ENCODE data around the gene C1GALT1.

Gene C1GALT1

GRCh38 chr7:7249814-7250213 lies 67.5 kb downstream of the C1GALT1 start:
- Histone ChIP-seq H3K4me3 (ENCODE audit: low read length) (no peak overlapping the region), H3K4me2 (ENCODE audit: low read depth, low read length) (no peak overlapping the region), H3K4me1 (ENCODE audit: low read length) (peaks cover 41% of the 10 kb centered on the region), H3K36me3 (replicated peaks; ENCODE audit: insufficient read depth, low read length) (no peaks in the 10 kb centered on the region), H3F3A (ENCODE audit: insufficient read depth, low read length) (no peaks in the 10 kb centered on the region), H3K27ac (ENCODE audit: low read length) (no peak overlapping the region), H3K9me2 (replicated peaks; ENCODE audit: insufficient read depth, low read length) (no peaks in the 10 kb centered on the region), H3K9ac (ENCODE audit: low read length) (no peak overlapping the region), H3K27me3 (replicated peaks; ENCODE audit: insufficient read depth, low read length) (no peaks in the 10 kb centered on the region), H4K20me1 (ENCODE audit: insufficient read depth, low read length) (no peaks in the 10 kb centered on the region), H3K79me2 (ENCODE audit: low read length) (no peaks in the 10 kb centered on the region; the same call in 1 of the 2 replicates), H2AFZ (ENCODE audit: low read length) (no peak overlapping the region), H3K9me3 (replicated peaks; ENCODE audit: insufficient read depth, low read length) (no peaks in the 10 kb centered on the region)
- DNase-seq: no peak
- TF ChIP-seq EZH2 (optimal IDR thresholded peaks at IDR 0.05; ENCODE audit: low read depth, low read length) (no peak), EZH2phosphoT487 (IDR thresholded peaks at IDR 0.05; ENCODE audit: low read length) (no peak)

GRCh38 chr7:7251742-7252141 lies 69.4 kb downstream of the C1GALT1 start:
- Histone ChIP-seq H3K27ac (ENCODE audit: low read length) (peak overlapping the region; percentile 55; the same call in 1 of the 2 replicates), H3K36me3 (replicated peaks; ENCODE audit: insufficient read depth, low read length) (no peaks in the 10 kb centered on the region), H2AFZ (ENCODE audit: low read length) (no peak overlapping the region), H3K27me3 (replicated peaks; ENCODE audit: insufficient read depth, low read length) (no peaks in the 10 kb centered on the region), H3K79me2 (ENCODE audit: low read length) (no peaks in the 10 kb centered on the region; the same call in 1 of the 2 replicates), H3K9ac (ENCODE audit: low read length) (no peak overlapping the region), H3K4me2 (ENCODE audit: low read depth, low read length) (peak overlapping the region; percentile 49), H3K4me3 (ENCODE audit: low read length) (0 out of 2 replicates have a peak overlapping the region, but pooled peaks have one; percentile 14), H3K4me1 (ENCODE audit: low read length) (peaks cover 43% of the 10 kb centered on the region), H4K20me1 (ENCODE audit: insufficient read depth, low read length) (no peaks in the 10 kb centered on the region), H3K9me3 (replicated peaks; ENCODE audit: insufficient read depth, low read length) (no peaks in the 10 kb centered on the region), H3F3A (ENCODE audit: insufficient read depth, low read length) (no peaks in the 10 kb centered on the region), H3K9me2 (replicated peaks; ENCODE audit: insufficient read depth, low read length) (no peaks in the 10 kb centered on the region)
- no peak for TF ChIP-seq EZH2 (optimal IDR thresholded peaks at IDR 0.05; ENCODE audit: low read depth, low read length)
- TF ChIP-seq CTCF (IDR thresholded peaks at IDR 0.05; ENCODE audit: low read length): no peak
- no peak for TF ChIP-seq EZH2phosphoT487 (IDR thresholded peaks at IDR 0.05; ENCODE audit: low read length)
- DNase-seq: peak; percentile 69

- H3K9me3 ChIP-seq (replicated peaks; ENCODE audit: insufficient read depth, low read length): no peaks in the 10 kb centered on the region
- H4K20me1 ChIP-seq (ENCODE audit: insufficient read depth, low read length): no peaks in the 10 kb centered on the region
- DNase-seq: no peak
- H3K27ac ChIP-seq (ENCODE audit: low read length): no peak overlapping the region
- no peak overlapping the region for H2AFZ ChIP-seq (ENCODE audit: low read length)
- H3K36me3 ChIP-seq (replicated peaks; ENCODE audit: insufficient read depth, low read length): no peaks in the 10 kb centered on the region
- no peak overlapping the region for H3K4me2 ChIP-seq (ENCODE audit: low read depth, low read length)
- H3F3A ChIP-seq (ENCODE audit: insufficient read depth, low read length): peaks cover 12% of the 10 kb centered on the region
- H3K4me3 ChIP-seq (ENCODE audit: low read length): no peak overlapping the region
- H3K4me1 ChIP-seq (ENCODE audit: low read length): peaks cover 51% of the 10 kb centered on the region
- no peaks in the 10 kb centered on the region for H3K79me2 ChIP-seq (ENCODE audit: low read length)
- no peaks in the 10 kb centered on the region for H3K9me2 ChIP-seq (replicated peaks; ENCODE audit: insufficient read depth, low read length)
- H3K9ac ChIP-seq (ENCODE audit: low read length): no peak overlapping the region
- no peaks in the 10 kb centered on the region for H3K27me3 ChIP-seq (replicated peaks; ENCODE audit: insufficient read depth, low read length)
- TF ChIP-seq CTCF (IDR thresholded peaks at IDR 0.05; ENCODE audit: low read length) (no peak), EZH2phosphoT487 (IDR thresholded peaks at IDR 0.05; ENCODE audit: low read length) (no peak), EZH2 (optimal IDR thresholded peaks at IDR 0.05; ENCODE audit: low read depth, low read length) (no peak)
These were observed 72.0 kb downstream of the C1GALT1 start for GRCh38 chr7:7254319-7254718.

GRCh38 chr7:7254908-7255307 lies 72.6 kb downstream of the C1GALT1 start:
- Histone ChIP-seq H3K4me3 (ENCODE audit: low read length) (no peak overlapping the region), H3K27me3 (replicated peaks; ENCODE audit: insufficient read depth, low read length) (no peaks in the 10 kb centered on the region), H3K27ac (ENCODE audit: low read length) (no peak overlapping the region), H3K4me2 (ENCODE audit: low read depth, low read length) (no peak overlapping the region), H3K9me3 (replicated peaks; ENCODE audit: insufficient read depth, low read length) (no peaks in the 10 kb centered on the region), H3K9ac (ENCODE audit: low read length) (no peak overlapping the region), H3F3A (ENCODE audit: insufficient read depth, low read length) (peaks cover 12% of the 10 kb centered on the region), H3K79me2 (ENCODE audit: low read length) (no peaks in the 10 kb centered on the region), H3K36me3 (replicated peaks; ENCODE audit: insufficient read depth, low read length) (no peaks in the 10 kb centered on the region), H4K20me1 (ENCODE audit: insufficient read depth, low read length) (no peaks in the 10 kb centered on the region), H3K4me1 (ENCODE audit: low read length) (peaks cover 46% of the 10 kb centered on the region), H3K9me2 (replicated peaks; ENCODE audit: insufficient read depth, low read length) (no peaks in the 10 kb centered on the region), H2AFZ (ENCODE audit: low read length) (no peak overlapping the region)
- TF ChIP-seq EZH2 (optimal IDR thresholded peaks at IDR 0.05; ENCODE audit: low read depth, low read length): no peak
- TF ChIP-seq EZH2phosphoT487 (IDR thresholded peaks at IDR 0.05; ENCODE audit: low read length): no peak
- TF ChIP-seq CTCF (IDR thresholded peaks at IDR 0.05; ENCODE audit: low read length): no peak
- no peak for DNase-seq
